GM10847 (cell line): ENCODE results near the gene SH3BP5.

Experiments used
- POLR2A ChIP-seq: IDR thresholded peaks from 2 replicates; pipeline ENCODE4 v1.6.1; 2011; ENCODE audit not compliant: insufficient read length; ENCODE audit errors: extremely low read depth

The SH3BP5 gene

GRCh38 chr3:15280853-15281532 lies 51.4 kb downstream of the SH3BP5 start:
- no peak for TF ChIP-seq POLR2A

GRCh38 chr3:15279671-15280402 lies 52.5 kb downstream of the SH3BP5 start:
- TF ChIP-seq POLR2A = no peak

GRCh38 chr3:15279205-15279604 lies 53.2 kb downstream of the SH3BP5 start:
- TF ChIP-seq POLR2A = no peak

- TF ChIP-seq POLR2A = no peak
Measured at GRCh38 chr3:15277861-15278500, 54.4 kb downstream of the SH3BP5 start.

GRCh38 chr3:15276028-15276724 lies 56.2 kb downstream of the SH3BP5 start:
- no peak for TF ChIP-seq POLR2A

GRCh38 chr3:15273227-15273626 lies 59.2 kb downstream of the SH3BP5 start:
- TF ChIP-seq POLR2A = no peak

- TF ChIP-seq POLR2A = no peak
Measured at GRCh38 chr3:15272426-15273196, 59.8 kb downstream of the SH3BP5 start.

GRCh38 chr3:15271785-15272381 lies 60.5 kb downstream of the SH3BP5 start:
- no peak for TF ChIP-seq POLR2A

- no peak for TF ChIP-seq POLR2A
Measured at GRCh38 chr3:15271030-15271429, 61.4 kb downstream of the SH3BP5 start.

GRCh38 chr3:15269091-15269989 lies 63.0 kb downstream of the SH3BP5 start:
- TF ChIP-seq POLR2A = no peak

GRCh38 chr3:15268033-15268631 lies 64.3 kb downstream of the SH3BP5 start:
- no peak for TF ChIP-seq POLR2A

GRCh38 chr3:15267502-15267901 lies 64.9 kb downstream of the SH3BP5 start:
- TF ChIP-seq POLR2A = no peak

- no peak for TF ChIP-seq POLR2A
Measured at GRCh38 chr3:15266510-15267376, 65.6 kb downstream of the SH3BP5 start.
